Measurements from ENCODE around the gene CCDC158.

The CCDC158 gene

GRCh38 chr4:76342191-76342590 lies 78.8 kb downstream of the CCDC158 start:
- H3K4me3 ChIP-seq (replicated peaks; ENCODE audit: low read depth, low read length), result no peak overlapping the region
- TF ChIP-seq CTCF (IDR thresholded peaks at IDR 0.05; ENCODE audit: low read length, missing control alignments), result no peak
- DNase-seq (ENCODE audit: low read depth), result no peak

- DNase-seq (ENCODE audit: low read depth), result peak; percentile 81
- TF ChIP-seq CTCF (IDR thresholded peaks at IDR 0.05; ENCODE audit: low read length, missing control alignments), result no peak
- no peak overlapping the region for H3K4me3 ChIP-seq (replicated peaks; ENCODE audit: low read depth, low read length)
These were observed 79.9 kb downstream of the CCDC158 start for GRCh38 chr4:76341063-76341462.

GRCh38 chr4:76339364-76339763 lies 81.6 kb downstream of the CCDC158 start:
- no peak overlapping the region for H3K4me3 ChIP-seq (replicated peaks; ENCODE audit: low read depth, low read length)
- TF ChIP-seq CTCF (IDR thresholded peaks at IDR 0.05; ENCODE audit: low read length, missing control alignments), result no peak
- DNase-seq (ENCODE audit: low read depth), result no peak

GRCh38 chr4:76334885-76335284 lies 86.1 kb downstream of the CCDC158 start:
- no peak for DNase-seq (ENCODE audit: low read depth)
- H3K4me3 ChIP-seq (replicated peaks; ENCODE audit: low read depth, low read length), result no peak overlapping the region
- TF ChIP-seq CTCF (IDR thresholded peaks at IDR 0.05; ENCODE audit: low read length, missing control alignments), result no peak

GRCh38 chr4:76326515-76326914 lies 94.4 kb downstream of the CCDC158 start:
- DNase-seq (ENCODE audit: low read depth), result no peak
- H3K4me3 ChIP-seq (replicated peaks; ENCODE audit: low read depth, low read length), result no peak overlapping the region
- TF ChIP-seq CTCF (IDR thresholded peaks at IDR 0.05; ENCODE audit: low read length, missing control alignments), result no peak

GRCh38 chr4:76325072-76325471 lies 95.9 kb downstream of the CCDC158 start:
- no peak for TF ChIP-seq CTCF (IDR thresholded peaks at IDR 0.05; ENCODE audit: low read length, missing control alignments)
- H3K4me3 ChIP-seq (replicated peaks; ENCODE audit: low read depth, low read length), result no peak overlapping the region
- DNase-seq (ENCODE audit: low read depth), result no peak

GRCh38 chr4:76322236-76322635 lies 98.7 kb downstream of the CCDC158 start:
- no peak for DNase-seq (ENCODE audit: low read depth)
- no peak overlapping the region for H3K4me3 ChIP-seq (replicated peaks; ENCODE audit: low read depth, low read length)
- TF ChIP-seq CTCF (IDR thresholded peaks at IDR 0.05; ENCODE audit: low read length, missing control alignments), result no peak

Data from fibroblast of pulmonary artery (primary cell).